HTR-8/SVneo (cell line): Measurements from ENCODE around the gene ADGRD1.
A peak's percentile ranks its signal among the peaks of the same experiment; 100 is the strongest.

Experiments used
- DNase-seq: peaks from one replicate; pipeline ENCODE4 v3.0.0; 2011; ENCODE audit warnings: low spot score, mixed read lengths; ENCODE audit not compliant: insufficient read length
- FAIRE-seq: peaks from 2 replicates; lab custom pipeline; 2011; peaks lifted over from hg19 to GRCh38; lab: Jason Lieb, UNC

ADGRD1 gene

DNA sequence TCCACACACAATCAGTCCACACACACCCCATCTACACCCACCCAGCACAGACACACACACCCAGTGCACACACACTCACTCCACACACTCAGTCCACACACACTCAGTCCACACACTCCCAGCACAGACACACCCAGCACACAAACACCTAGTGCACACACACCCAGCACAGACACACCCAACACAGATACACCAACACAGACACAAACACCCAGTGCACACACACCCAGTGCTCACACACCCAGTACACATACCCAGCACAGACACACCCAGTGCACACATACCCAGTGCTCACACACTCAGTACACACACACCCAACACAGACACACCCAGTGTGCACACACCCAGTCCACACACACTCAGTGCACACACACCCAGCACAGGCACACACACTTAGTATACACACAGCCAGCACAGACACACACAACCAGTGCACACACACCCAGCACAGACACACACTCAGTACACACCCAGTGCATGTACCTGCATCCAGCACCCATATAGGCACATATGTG lies 63.8 kb downstream of the ADGRD1 start:
- DNase-seq (no peak), FAIRE-seq (peak; percentile 77)

DNA sequence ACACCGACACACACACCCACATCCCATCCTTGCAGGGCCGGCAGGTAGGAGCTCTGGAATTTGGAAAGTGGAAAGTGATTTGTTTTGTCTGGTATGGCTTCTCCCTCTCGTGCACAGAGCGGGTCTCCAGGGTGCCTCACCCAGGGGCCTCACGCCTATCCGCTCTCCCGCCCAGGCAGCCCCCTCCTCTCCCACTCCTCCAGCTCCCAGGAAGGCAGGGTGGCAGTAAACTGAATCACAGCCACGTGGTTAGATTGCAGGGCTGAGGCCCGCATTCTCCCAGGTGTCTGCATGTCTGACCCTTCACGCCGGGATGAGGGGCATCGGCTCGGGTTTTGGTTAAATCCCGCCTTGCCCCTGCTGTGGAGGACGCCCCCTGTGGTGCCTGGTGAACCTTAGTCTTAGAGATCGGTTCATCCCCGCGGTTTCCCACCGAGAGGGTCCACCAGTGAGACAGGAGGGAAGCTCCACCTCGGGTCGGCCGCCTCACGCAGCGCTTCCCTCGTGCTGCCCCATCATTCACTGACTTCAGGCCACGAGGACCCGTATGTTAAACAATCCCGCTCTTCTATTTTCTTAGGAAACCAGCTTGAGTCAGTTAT lies 64.4 kb downstream of the ADGRD1 start:
- DNase-seq, result no peak
- FAIRE-seq, result no peak

DNA sequence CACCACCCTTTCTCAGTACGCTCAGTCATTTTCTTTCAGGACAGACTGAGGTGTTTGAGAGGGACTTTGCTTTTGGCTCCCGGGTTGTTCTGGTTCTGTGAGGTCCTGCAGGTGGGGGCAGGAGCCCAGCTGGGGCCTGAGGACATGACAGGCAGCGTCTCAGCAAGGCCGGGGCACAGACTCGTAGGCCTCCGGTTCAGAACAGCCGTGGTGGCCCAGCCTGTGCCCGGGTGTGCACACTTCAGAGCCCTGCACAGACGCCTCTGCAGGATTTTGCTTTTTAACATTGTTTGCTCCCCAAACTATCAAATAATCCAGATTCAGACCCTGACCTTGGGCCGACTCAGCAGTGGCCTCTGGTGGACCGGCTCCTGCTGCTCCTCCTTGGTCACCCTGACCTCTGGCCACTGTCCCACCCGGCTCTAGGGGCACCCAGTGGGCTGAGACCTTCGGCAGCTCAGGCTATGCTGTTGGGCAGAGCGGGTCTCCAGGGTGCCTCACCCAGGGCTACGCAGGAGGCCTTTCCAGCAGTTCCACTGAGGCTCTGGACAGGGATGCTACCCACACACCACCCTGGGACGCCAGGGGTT lies 65.2 kb downstream of the ADGRD1 start:
- FAIRE-seq, result no peak
- DNase-seq, result no peak

DNA sequence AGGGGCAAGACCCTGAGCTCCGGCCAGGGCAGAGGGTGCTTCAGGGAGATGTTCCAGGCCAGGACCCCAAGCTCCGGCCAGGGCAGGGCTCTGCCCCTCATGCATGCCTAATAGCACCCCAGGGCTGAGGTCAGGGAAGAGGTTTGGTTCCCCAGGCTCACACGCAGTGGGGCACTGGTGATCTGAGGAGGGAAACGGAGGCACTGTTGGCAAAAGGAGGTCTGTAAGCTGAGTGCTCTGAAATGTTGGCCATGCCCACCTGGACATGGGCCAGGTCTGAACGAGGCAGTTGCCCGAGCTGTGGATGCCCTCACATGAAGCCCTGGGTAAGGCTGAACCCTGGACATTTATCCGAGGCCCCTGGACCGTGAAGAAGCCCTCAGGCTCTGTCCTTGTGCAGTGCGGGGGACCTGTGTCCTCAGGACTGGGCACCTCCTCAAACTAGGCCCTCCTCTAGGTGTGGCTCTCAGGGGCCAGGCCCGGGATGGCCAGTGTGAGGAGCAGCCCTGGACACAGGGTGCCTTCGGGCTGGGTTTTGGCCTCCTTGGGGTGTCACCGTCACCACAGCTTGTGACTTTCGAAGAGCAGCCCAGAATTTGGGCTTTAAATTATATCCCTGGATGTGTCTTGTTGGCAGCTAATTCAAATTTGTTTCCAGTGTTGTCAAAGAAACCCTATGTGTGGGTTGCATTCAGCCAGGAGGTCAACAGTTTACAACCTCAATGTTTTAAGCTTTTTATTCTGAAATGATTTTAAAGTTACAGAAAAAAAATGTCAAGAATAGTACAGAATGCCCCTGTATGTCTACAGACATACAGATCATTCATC lies 66.8 kb downstream of the ADGRD1 start:
- FAIRE-seq (no peak), DNase-seq (no peak)

DNA sequence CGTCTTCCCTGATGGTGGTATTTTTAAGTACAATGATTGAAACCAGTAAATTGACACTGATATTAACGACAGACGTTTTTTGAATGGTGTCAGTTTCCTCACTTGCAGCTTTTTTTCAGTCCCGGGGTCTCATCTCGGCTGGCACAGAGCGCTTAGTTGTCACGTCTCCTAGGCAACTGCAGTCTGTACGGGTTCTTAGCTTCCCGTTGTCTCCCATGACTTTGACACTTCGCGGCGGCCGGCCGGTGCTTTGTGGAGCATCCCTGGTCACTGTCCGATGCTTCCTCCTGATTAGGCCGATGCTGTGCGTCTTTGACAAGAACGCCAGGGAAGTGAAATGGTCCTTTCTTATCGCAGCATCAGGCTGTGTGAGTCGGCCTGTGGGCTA lies 67.4 kb downstream of the ADGRD1 start:
- no peak for FAIRE-seq
- no peak for DNase-seq

DNA sequence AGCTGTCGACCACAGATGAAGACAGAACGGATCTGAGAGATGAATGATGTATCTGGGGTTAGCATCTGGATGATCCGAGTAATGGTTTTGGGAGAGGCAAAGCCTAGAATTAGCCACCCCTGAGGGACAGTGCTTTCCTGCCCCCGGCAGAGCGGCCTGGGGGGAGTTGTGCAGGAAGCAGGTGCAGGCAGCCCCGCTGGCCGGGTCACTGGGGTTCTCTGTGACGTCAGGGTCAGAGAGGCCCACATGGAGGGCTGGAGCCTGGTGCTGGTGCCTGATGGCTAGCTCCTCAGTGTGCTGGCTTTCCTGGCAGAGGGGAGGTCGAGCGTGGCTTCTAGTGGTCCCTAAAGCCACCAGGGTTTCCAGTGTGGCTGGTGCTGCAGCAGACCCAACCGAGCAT lies 70.3 kb downstream of the ADGRD1 start:
- DNase-seq, result no peak
- FAIRE-seq, result no peak

DNA sequence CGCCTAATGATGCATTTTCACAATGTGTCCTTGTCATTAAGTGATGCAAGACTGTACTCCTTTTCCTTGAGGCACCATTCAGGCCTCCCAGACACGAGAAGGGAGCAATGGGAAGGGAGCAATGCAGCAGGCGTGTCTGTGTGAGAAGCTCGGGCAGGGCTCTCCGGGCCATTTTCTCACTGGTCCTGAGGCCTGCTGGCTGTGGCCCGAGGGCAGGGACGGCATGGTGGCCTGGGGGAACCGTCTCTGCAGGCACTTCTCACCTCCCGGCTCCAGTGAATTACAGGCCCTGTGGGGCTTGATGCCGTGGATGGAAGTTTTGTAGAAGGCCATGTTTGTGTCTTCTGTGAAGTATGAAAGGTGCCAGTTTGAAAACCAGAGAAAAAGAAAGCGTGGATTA lies 71.0 kb downstream of the ADGRD1 start:
- FAIRE-seq (no peak), DNase-seq (no peak)

DNA sequence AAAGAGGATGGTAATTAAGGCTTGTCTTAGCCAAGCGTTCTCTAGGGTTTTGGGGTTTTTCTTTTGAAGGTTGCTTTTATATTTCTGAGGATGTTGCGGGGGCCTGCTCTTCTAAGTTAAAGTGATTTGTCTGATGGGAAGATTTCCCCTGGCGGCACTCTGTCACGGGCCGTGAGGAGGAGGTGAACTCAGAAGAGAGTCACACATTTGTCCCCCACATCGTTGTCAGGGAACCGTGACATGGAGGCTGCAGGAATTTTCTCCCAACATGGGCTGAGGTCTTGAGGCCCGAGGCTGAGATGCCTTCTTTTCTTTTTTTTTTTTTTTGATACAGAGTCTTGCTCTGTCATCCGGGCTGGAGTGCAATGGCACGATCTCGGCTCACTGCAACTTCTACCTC lies 71.5 kb downstream of the ADGRD1 start:
- no peak for FAIRE-seq
- no peak for DNase-seq

DNA sequence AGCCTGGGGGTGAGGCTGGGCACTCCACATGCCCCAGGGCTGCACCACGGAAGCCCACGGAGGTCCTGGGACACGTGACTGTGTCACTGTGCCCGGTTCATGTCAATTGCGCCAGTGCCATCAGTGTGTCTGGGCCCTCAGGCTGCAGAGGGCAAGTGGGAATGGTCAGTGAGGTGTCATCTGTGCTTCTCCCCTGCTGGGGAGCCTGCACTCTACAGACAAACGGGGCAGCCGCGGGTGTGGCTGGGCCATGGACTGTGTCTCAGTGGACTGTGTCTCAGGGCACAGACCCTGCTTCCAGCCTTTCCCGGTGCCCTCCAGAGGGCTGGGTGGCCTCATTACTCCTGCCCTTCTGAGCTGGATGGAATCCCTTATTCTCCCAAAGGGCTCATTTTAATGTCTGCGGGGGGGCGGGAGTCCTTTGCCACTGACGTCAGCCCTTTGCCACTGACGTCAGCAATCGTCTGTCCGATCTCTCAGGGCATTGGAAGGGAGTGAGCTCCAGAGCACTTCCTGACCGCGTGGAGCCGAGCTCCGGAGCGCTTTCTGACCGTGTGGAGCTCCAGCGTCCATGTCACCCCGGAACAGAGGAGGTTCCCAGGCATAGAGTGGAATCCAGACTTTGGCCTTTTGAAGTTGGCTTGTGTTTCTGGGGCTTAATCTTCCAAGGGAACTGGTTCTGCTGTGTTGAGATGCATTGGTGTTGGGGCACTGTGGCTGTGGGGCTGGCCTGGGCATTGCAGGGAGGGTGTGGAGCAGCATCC lies 72.4 kb downstream of the ADGRD1 start:
- DNase-seq (no peak), FAIRE-seq (no peak)

DNA sequence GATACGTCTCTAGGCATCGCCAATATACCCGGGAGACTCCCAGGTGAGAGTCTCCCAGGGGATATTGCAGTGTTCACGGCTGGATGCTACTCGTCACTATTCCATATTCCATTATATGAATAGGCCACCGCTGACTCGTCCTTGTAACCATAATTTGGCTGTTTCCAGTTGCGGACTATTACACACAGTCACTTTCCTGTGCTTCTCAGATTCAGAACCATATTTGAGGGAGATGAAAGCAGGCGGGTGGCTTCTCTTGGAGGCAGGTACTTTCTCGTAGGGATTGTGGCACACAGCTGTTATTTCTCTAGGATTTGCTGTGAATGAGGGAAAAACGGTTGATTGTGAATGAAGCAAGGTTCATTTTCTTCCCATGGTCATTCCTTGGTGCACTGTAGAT lies 73.0 kb downstream of the ADGRD1 start:
- DNase-seq (no peak), FAIRE-seq (no peak)

DNA sequence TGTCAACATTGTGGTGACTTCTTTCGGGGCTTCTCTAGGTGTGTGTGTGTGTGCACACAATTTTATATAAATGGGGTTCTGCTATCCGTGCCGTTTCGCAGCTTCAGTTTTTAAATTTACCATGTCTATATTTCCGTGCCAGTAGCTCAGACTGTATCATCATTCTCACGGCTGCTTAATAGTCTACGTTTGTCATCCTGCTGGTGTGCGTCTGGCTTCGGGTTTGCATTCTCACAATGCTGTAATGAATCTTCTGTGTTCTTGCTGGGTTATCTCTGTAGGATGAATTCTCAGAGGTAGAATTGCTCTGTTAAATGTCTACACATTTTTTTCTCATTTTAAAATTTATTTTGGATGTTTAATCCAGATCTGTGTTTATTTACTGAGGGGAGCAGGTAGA lies 73.6 kb downstream of the ADGRD1 start:
- FAIRE-seq (no peak), DNase-seq (no peak)

DNA sequence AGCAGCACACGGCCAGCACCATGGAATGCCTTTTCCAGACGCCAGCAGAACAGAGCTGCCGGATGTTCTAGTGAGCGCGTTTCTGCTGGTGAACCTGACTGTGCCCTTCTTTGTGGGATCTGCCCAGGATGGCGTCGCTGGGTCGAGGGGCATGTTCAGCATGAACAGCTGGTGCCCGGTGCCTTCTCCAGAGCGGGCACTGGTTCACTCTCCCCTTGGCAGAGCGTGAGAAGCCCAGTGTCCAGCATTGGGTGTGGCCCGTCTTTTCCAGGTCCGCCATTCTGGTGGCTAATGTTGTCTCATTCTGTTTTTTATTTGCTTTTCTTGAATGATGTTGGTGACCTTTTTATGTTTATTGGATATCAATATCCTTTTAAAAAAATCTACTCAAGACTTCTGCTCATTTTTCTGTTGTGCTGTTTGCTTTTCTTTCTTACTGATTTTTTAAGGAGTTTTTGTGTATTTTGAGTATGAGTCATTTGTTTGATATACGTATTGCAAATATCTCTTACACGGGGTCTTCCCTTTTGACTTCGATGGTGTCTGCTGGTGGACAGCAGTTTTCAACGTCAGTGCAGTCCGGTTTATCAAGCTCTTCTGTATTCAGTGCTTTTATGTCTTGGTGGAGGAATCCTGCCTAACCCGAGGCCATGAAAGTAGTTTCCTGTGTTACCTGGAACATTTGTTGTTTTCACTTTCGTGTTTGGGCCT lies 74.3 kb downstream of the ADGRD1 start:
- DNase-seq (no peak), FAIRE-seq (no peak)

DNA sequence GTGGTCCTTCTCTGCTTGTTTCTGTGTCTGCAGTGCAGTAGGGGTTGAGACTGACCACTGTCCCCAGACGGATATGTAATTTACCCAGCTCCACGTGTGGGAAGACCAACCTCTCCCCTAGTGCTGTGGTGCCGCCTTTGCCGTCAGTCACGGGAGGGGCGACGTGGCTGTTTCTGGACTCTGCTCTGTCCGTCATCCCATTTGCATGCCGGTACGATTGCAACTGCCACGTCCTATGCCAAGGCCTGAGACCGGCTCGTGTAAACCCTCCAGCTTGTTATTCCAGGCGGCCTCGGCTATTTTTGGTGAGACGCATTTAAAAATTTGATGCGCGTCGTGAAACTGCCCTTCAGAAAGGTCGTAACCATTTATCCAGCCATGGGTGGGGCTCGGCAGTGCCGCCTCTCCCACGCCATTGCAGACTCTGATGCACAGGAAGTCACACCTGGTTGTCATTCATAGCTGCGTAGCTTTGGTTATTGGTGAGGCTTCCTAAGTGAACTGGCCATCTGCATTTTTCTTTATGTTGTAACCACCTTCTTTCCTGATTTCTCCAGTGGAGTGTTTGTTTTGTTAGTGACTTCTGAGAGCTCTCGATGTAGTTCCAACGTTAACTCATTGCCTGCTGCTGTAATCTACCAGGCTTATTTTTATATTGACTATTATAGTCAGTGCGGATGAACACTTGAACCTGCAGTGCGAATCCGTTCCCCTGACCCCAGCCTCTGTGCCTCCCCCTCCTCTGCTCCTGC lies 75.1 kb downstream of the ADGRD1 start:
- DNase-seq (no peak), FAIRE-seq (no peak)

DNA sequence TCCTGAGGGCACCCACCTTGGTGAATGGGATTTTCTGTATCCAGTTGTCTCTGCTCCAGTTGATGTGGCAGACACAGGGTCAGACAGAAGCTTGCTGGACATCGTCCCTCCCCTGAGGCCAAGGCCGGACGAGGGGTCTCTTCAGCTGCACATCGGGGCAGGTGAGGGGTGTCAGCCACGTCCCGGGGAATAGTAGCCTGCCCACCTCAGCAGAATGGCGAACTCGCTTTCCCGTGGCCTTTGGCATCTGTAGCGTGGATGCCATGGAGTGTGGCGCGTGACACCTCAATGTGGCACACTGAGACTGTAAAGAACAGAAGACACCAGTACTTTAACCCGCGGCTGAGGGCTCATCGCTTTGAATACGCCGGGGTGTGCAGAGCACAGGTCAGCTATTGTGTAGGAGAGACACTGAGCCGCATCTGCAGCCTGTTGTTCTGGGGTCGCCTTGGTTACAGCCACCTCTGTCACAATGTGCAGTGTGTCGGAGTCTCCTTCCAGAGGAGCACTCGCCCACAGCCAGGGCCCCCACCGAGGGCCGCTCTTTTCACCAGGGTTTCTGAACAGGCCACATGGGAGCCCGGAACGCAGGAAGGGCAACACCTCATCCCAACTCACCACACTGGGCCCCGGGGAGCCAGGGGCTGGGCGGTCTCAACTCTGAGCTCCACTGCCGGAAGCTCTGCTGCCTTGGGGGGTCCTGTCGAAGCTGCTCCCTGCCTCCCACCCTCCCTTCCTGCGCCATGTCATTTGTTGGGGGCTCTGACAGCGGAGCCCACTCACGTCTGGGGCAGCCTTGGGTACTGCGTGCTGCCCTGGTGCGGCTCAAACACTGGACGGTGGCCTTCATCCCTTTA lies 77.0 kb downstream of the ADGRD1 start:
- DNase-seq, result no peak
- no peak for FAIRE-seq

DNA sequence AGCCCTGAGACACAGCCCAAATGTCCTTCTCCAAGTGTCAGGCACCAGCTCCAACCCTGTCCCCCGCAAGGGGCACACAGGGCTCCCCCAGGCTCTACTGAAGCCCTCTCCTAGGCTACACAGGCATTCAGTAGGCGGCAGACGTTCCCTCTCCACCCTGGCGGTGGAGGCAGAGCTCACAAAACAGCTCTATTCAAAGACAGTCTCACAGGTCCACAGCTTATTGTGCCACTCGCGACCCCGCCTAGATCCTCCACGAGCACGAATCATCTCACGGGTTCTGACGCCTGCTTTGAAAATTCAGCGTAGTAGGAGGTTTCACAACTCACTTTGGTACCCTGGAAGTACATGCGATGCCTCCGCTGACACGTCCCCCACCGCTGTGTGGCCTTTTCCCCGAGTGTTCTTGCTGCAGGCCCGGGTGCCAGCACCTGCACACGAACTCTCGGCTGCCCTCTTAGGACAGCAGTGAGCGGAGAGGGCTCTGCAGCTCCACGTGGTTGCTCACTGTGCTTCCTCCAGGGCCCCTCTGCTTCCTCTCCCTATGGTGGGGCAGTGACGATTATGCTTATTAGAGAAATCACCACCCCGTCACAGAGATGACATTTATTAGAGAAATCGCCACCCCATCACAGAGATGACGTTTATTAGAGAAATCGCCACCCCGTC lies 78.5 kb downstream of the ADGRD1 start:
- FAIRE-seq (no peak), DNase-seq (no peak)

DNA sequence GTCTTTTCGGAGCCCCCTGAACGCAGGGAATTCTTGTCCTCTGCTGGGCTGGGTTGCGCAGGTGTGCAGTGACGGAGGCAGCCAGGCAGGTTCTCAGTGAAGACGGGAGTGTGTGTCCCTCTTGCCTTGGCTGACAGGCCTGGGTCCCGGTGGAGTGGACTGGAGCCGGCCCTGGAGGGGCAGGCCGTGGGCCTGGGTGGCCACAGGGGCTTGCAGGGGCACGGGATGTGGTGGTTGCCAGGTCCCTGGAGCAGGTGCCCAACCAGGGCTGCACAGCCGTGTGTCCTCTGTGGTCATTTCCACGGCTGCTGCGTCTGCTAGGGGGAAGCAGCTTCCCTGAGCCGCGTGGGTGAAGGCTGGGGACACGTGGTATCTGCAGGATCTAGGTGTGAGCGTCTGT lies 79.8 kb downstream of the ADGRD1 start:
- DNase-seq (no peak), FAIRE-seq (no peak)

DNA sequence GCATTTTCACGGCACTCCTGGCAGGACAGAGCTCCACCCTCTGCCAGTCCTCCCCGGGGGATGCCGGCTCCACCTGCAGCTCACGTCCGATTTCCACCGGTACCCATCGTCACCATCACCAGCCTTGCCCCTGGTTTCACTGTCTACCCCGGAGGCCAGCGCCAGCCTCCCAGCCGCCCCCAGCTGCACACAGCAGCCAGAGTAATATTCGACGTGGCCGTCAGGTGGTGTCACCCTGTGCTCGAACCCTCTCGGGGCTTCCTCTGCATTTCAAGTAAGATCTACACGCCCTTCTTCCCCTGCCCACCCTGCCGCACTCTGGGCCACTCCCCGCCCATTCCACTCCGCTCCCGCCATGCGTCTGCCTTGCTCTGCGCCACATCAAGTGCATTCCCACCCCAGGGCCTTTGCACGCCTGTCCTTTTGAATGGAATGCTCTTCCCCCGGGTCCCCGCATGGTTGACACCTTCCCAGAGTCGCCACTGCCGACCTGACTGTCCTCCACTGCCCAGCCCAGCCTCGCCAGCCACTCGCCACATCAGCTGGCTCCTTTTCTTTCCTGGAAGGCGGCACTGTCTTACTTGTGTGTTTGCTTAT lies 80.3 kb downstream of the ADGRD1 start:
- DNase-seq (no peak), FAIRE-seq (no peak)
